ENCODE results near the gene ANK3. TPM values are rescaled to one million over a fixed set of nuclear protein-coding genes. Genes with fewer than 3 reads are reported as not detected.

ANK3 gene
- total and polyA plus RNA-seq, 2 donors (not counting 1 experiment from before 2014, with no cell fraction given) = 0.50 to 0.79 TPM

DNA sequence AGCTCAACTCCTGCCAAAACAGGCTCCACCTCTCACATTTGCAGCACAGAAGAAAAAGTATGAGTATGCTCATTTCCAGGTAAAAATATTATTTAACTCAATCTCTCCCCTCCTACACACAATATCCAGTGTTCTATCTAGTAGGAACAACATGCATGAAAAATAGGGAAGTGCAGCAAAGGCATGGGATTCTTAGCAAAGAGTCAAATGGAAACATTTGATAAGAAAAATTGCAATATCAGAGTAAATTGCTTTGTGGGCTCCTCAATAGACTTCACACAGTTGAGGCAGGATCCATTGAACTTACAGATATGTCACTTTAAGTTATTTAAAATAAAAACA, 150.9 kb downstream of the ANK3 start:
- no peaks in the 10 kb centered on the region for H3K4me1 ChIP-seq (ENCODE audit: control insufficient read depth, extremely low read depth, insufficient read depth, low read length)
- no peaks in the 10 kb centered on the region for H4K20me1 ChIP-seq (ENCODE audit: control insufficient read depth, extremely low read depth, insufficient read depth, low read length)
- H3K4me3 ChIP-seq (replicated peaks in 1 of 4; ENCODE audit: control extremely low read depth in 1 of 4, insufficient read depth in 1 of 4, low read depth in 3 of 4, low read length in 4 of 4) = no peak overlapping the region
- no peak overlapping the region for H3K4me2 ChIP-seq (ENCODE audit: extremely low read depth, insufficient read depth, low read length)
- H3K27ac ChIP-seq (ENCODE audit: insufficient read depth, low read length) = no peak overlapping the region
- no peaks in the 10 kb centered on the region for H3K27me3 ChIP-seq (ENCODE audit: control insufficient read depth, insufficient read depth, low read length)
- no peaks in the 10 kb centered on the region for H3K79me2 ChIP-seq (ENCODE audit: control insufficient read depth, insufficient read depth, low read length)
- H3K9me3 ChIP-seq (ENCODE audit: control insufficient read depth, insufficient read depth, low read depth, low read length) = no peaks in the 10 kb centered on the region
- no peak for DNase-seq (ENCODE audit: low read depth in 2 of 2)
- no peaks in the 10 kb centered on the region for H3K36me3 ChIP-seq (ENCODE audit: control insufficient read depth, insufficient read depth, low read length)
- H2AFZ ChIP-seq (ENCODE audit: low read length) = no peak overlapping the region
- H3K9ac ChIP-seq (ENCODE audit: insufficient read depth, low read length) = no peak overlapping the region
- TF ChIP-seq EZH2 (IDR thresholded peaks at IDR 0.05; ENCODE audit: low read length, missing control alignments) (no peak), CTCF (conservative IDR thresholded peaks at IDR 0.05 in 1 of 2, IDR thresholded peaks at IDR 0.05 in 1 of 2; ENCODE audit: low read depth in 1 of 2, low read length in 2 of 2) (no peak)

GRCh38 chr10:60237977-60238758, 151.5 kb downstream of the ANK3 start:
- no peak overlapping the region for H3K27ac ChIP-seq (ENCODE audit: insufficient read depth, low read length)
- no peaks in the 10 kb centered on the region for H3K36me3 ChIP-seq (ENCODE audit: control insufficient read depth, insufficient read depth, low read length)
- no peaks in the 10 kb centered on the region for H3K9me3 ChIP-seq (ENCODE audit: control insufficient read depth, insufficient read depth, low read depth, low read length)
- H2AFZ ChIP-seq (ENCODE audit: low read length) = peak overlapping the region; percentile 50
- no peak overlapping the region for H3K9ac ChIP-seq (ENCODE audit: insufficient read depth, low read length)
- TF ChIP-seq CTCF (conservative IDR thresholded peaks at IDR 0.05 in 1 of 2, IDR thresholded peaks at IDR 0.05 in 1 of 2; ENCODE audit: low read depth in 1 of 2, low read length in 2 of 2) (peak; percentile 56 to 61), EZH2 (IDR thresholded peaks at IDR 0.05; ENCODE audit: low read length, missing control alignments) (no peak)
- no peaks in the 10 kb centered on the region for H3K27me3 ChIP-seq (ENCODE audit: control insufficient read depth, insufficient read depth, low read length)
- no peaks in the 10 kb centered on the region for H3K4me1 ChIP-seq (ENCODE audit: control insufficient read depth, extremely low read depth, insufficient read depth, low read length)
- H3K4me2 ChIP-seq (ENCODE audit: extremely low read depth, insufficient read depth, low read length) = peak overlapping the region; percentile 7
- peak overlapping the region in 2 of 4 experiments; percentile 13 to 14 for H3K4me3 ChIP-seq (replicated peaks in 1 of 4; ENCODE audit: control extremely low read depth in 1 of 4, insufficient read depth in 1 of 4, low read depth in 3 of 4, low read length in 4 of 4)
- H4K20me1 ChIP-seq (ENCODE audit: control insufficient read depth, extremely low read depth, insufficient read depth, low read length) = no peaks in the 10 kb centered on the region
- H3K79me2 ChIP-seq (ENCODE audit: control insufficient read depth, insufficient read depth, low read length) = no peaks in the 10 kb centered on the region
- peak; percentile 62 to 84 for DNase-seq (ENCODE audit: low read depth in 2 of 2)

GRCh38 chr10:60236869-60237524, 152.7 kb downstream of the ANK3 start:
- no peak overlapping the region for H3K9ac ChIP-seq (ENCODE audit: insufficient read depth, low read length)
- no peaks in the 10 kb centered on the region for H3K27me3 ChIP-seq (ENCODE audit: control insufficient read depth, insufficient read depth, low read length)
- H4K20me1 ChIP-seq (ENCODE audit: control insufficient read depth, extremely low read depth, insufficient read depth, low read length) = no peaks in the 10 kb centered on the region
- no peaks in the 10 kb centered on the region for H3K36me3 ChIP-seq (ENCODE audit: control insufficient read depth, insufficient read depth, low read length)
- no peak overlapping the region for H3K4me3 ChIP-seq (replicated peaks in 1 of 4; ENCODE audit: control extremely low read depth in 1 of 4, insufficient read depth in 1 of 4, low read depth in 3 of 4, low read length in 4 of 4)
- no peaks in the 10 kb centered on the region for H3K79me2 ChIP-seq (ENCODE audit: control insufficient read depth, insufficient read depth, low read length)
- peak in 1 of 2 donors; percentile 22 for DNase-seq (ENCODE audit: low read depth in 2 of 2)
- H3K27ac ChIP-seq (ENCODE audit: insufficient read depth, low read length) = no peak overlapping the region
- H3K4me2 ChIP-seq (ENCODE audit: extremely low read depth, insufficient read depth, low read length) = no peak overlapping the region
- H3K9me3 ChIP-seq (ENCODE audit: control insufficient read depth, insufficient read depth, low read depth, low read length) = no peaks in the 10 kb centered on the region
- no peak for TF ChIP-seq CTCF (conservative IDR thresholded peaks at IDR 0.05 in 1 of 2, IDR thresholded peaks at IDR 0.05 in 1 of 2; ENCODE audit: low read depth in 1 of 2, low read length in 2 of 2)
- no peak for TF ChIP-seq EZH2 (IDR thresholded peaks at IDR 0.05; ENCODE audit: low read length, missing control alignments)
- no peak overlapping the region for H2AFZ ChIP-seq (ENCODE audit: low read length)
- H3K4me1 ChIP-seq (ENCODE audit: control insufficient read depth, extremely low read depth, insufficient read depth, low read length) = no peaks in the 10 kb centered on the region

Measured in fibroblast of lung (primary cell).